ENCODE data around the gene ARHGAP11B.
"Not testable (repeated sequence)": the region's sequence is repeated elsewhere in the genome, so short reads cannot be mapped to it uniquely, and the experiment has no call there.

Gene ARHGAP11B

DNA sequence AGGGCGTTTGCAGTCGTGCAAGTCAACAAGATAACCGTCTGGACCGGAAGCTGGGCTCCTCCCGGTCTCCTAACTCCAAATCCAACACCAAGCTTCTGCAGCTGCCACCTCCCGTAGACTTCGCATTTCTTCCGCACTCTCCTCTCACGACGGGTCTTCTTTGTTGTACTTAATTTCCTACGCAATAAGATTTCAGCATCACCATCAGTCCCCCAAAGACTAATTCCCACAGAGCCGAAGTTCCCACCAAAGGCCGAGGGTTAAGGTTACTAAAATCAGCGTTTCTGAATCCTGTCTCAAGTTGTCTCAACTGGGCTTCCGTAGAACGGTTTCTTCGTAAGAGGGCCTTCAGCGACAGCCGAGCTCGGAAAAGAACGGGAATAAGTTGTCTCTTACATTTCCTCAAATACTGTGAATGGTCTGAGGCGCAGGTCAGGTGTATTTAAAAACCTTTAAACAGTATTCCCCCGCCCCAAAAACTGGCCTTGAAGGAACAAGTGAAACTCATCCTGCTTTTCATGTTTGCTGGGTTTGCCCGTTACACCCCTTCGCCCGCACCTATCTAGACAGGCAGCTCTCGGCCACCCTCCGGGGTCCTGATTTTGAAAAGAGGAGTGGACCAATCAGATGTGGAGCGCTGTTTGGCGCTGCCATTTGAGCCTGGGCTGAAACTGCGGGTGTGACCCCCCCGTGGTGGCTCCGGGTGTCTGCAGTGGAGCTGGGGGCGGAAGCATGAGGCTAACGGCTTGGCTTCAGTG is at the start of gene ARHGAP11B:
TSS of gene ARHGAP11B (plus strand) at position 693 of the 758 bp plus-strand sequence.
- DNase-seq, result peak; percentile 97

DNA sequence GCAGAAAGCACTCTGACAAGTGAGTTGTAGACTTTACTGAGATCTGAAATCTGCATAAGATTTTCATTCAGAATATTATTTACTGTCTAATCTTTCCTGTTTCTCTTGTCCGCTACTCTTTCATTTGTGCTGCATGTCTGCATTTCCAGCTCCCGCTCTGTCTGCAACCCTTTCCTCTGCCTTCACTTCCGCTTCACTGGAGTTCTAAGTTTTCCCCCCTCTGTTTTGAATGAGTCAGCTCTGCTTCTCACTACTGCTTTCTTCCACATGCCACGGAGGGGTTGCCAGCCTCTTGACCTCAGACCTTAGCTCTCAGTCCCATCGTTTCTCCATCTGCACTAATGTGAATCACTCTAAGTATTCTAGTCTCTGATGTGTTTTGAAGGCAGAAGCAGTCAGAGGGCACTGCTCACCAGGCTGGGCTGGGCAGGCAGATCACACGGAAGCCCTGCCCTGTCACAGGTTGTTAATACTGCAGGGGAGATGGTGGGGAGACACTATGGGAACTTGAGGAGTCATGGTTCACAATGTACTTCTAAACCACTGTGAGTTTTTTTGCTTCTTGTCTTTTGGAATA is 46.4 kb upstream of the ARHGAP11B start:
- DNase-seq, result not testable (repeated sequence)

DNA sequence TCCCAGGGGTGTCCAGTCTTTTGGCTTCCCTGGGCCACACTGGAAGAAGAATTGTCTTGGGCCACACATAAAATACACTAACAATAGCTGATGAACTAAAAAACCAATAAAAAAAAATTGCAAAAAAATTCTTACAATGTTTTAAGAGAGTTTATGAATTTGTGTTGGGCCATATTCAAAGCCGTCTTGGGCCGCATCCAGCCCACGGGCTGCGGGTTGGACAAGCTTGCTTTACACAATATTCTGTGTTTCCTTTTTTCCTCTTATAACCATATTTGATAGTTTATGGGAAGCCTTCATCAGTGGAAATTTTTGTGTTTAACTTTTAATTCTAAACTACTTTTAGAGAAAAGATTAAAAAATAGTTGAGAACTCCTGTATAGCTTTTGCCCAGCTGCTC is 45.2 kb upstream of the ARHGAP11B start:
- DNase-seq, result not testable (repeated sequence)

DNA sequence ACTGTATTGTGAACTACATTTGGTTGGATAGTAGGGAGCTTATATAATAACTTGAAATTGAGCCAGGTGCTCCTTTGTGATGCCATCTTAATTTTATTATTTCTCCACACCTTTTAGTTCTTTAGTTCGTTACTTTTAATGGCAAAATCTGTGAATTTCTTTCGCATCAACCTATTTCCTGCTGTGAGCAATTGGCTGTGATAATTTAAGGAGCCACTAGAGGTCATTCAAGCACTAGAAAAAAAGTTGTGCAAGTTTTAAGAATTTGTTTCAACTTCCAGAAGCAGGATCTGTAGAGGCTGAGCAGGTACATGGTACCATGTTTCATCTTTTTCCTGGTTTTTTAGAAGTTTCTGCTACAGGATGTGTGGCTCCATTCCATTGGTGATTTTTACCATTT is 27.0 kb upstream of the ARHGAP11B start:
- DNase-seq, result peak; percentile 21

DNA sequence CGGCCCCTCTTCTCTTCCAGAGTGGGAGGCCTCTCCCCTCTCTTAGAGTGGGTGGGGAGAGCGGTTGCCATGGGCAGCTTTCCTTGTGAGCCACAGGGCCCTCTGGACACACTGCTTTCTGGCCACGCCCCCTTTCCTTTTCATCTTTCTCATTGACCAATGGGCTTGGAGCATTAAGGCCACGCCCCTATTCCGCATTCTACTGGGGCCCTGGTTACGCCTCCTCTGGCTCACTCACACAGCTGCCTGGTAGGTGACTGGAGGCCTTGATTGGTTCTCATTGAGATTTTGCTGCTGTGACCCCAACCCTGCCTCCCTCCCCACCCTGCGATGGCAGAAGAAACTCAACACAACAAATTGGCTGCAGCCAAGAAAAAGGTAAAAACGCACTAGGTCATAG is 22.1 kb upstream of the ARHGAP11B start, which contains the start of gene GOLGA8H:
TSS of gene GOLGA8H (plus strand) at position 233 of the 400 bp plus-strand sequence. CDS start at position 331, 98 bp downstream.
- not testable (repeated sequence) for DNase-seq

DNA sequence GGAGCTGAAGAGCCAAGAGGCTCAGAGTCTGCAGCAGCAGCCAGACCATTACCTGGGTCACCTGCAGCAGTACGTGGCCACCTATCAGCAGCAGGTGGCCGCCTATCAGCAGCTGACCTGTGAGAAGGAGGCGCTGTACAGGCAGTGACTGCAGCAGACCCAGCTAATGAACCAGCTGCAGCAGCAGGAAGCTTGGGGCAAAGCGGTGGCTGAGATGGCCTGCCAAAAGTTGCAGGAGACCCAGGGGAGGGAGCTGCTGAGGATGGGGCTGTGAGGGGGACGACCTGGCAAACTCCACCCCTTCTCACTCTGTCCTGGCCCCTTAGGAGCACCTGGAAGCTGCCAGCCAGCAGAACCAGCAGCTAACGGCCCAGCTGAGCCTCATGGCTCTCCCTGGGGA is 13.7 kb upstream of the ARHGAP11B start:
- DNase-seq, result not testable (repeated sequence)

DNA sequence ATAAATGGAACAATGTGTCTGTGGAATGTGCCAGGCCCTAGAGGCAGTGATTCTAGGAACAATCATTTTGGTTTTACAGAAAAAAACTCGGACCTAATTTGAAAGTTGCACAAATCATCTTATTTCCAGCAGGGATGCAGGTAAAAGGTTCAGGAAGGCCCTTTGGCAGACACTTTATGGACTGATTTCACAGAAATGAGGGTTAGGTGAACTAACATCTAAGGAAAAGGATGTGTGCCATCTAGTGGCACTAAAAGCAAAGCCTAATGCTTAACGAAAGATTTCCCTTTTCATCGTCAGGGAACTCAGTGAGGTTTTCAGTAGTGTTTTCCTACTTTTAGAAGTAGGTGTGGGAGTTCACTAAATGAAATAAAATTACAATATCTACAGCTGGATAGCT is 4.6 kb upstream of the ARHGAP11B start:
- peak; percentile 31 for DNase-seq

DNA sequence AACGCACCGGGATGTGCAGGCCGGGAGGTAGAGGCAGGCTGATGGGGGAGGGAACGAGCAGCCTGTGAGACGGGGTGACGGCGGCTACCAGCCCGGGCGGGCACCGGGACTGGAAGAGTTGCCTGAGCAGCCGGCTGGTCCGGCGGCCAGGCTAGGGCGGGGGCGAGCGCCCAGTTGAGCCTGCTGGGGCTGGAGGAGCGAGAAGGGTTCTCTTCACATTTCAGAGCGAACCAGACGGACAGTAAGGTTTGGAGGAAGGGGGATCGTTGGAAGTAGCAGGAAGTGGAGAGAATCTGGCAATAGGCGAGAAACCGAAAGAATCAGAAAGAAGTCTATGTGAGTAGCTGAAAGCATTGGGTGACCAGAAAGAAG is 252 bp downstream of the ARHGAP11B start:
- not testable (repeated sequence) for DNase-seq

DNA sequence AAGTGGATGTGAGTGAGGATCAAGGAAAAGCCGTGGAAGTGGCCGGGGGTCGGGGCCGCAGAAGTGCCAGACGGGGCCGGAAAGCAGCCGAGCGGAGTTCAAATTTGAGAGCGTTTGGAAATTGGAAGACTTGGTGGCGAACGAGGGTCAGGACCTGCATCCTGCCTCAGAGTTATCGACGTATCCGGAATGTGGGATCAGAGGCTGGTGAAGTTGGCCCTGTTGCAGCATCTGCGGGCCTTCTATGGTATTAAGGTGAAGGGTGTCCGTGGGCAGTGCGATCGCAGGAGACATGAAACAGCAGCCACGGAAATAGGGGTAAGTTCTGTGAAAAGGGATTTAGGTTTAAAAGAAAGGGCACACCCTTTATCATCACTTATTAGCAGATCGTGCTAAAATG is 704 bp downstream of the ARHGAP11B start:
- DNase-seq, result not testable (repeated sequence)

DNA sequence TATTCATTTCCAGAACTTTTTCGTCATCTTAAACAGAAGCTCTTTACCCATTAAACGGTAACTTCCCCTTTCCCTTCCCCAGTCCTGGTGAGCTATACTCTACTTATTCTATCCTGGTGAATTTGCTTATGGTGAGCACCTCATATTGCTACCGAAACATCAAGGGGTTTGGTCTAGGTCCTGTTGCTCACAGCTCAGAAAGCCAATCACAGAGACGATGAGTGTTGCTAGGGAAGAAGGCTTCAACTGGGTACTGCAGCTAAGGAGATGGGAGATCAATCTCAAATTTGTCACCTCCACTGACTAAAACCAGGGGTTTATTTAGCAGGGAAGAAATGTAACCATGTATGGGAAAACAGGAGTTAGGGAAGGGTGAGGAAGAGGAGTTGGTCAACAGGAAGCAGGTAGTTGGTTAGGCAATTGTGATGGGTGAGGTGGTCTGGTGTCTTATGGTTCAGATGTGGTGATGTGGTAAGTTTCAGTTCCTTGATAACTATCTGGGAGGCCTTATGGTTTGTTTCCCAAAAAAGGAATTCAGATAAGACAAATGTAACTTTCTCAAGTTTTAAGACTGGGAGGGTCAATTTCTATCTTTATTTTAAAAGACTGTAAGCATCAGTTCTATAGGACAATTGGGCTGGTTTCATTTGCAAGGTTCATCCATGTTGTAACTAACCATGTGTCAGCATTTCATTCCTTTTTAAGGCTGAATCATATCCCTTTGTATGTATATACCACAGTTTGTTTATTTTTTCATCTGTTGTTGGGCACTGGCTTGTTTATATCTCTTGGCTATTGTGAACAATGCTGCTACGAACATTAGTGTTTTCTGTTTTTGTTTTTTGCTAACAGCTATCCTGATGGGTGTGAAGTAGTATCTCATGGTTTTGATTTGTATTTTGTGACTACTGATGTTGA is 24.3 kb downstream of the ARHGAP11B start:
- no peak for DNase-seq

DNA sequence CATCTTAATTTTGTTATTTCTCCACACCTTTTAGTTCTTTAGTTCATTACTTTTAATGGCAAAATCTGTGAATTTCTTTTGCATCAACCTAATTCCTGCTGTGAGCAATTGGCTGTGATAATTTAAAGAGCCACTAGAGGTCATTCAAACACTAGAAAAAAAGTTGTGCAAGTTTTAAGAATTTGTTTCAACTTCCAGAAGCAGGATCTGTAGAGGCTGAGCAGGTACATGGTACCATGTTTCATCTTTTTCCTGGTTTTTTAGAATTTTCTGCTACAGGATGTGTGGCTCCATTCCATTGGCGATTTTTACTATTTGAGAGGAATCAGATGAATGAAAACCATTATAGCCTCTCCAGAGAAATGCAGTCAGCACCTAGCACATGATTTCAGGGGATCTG is 35.2 kb downstream of the ARHGAP11B start:
- peak; percentile 38 for DNase-seq

DNA sequence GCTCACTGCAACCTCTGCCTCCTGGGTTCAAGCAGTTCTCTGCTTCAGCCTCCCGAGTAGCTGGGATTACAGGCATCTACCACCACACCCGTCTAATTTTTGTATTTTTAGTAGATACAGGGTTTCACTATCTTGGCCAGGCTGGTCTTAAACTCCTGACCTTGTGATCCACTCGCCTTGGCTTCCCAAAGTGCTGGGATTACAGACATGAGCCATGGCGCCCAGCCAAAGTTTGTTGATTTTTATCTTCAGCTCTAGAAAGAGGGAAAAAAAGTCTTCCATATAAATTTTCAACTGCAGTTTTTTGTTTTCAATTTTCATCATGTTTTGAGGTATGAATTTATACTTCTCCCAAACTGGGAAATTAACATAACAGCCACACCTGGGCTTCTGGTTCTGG is 43.7 kb downstream of the ARHGAP11B start:
- not testable (repeated sequence) for DNase-seq

DNA sequence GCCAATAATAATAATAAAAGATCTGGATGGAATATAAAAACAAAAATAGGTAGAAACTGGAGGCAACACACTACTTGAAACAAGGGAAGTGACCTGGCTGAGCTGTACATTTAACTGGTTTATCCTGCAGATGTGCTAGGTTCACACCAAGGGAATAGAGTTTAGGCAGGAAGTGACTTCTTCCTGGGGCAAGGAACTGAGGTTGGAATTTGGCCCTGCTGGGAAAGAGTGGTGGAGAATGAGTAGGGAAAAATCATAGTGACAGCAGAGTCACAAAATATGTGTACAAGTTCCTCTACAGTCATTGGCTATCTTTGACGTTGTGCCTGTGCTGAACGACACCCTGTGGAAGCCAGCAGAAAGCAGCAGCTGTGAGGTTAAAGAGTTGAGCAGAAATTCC is 44.1 kb downstream of the ARHGAP11B start:
- DNase-seq, result no peak

DNA sequence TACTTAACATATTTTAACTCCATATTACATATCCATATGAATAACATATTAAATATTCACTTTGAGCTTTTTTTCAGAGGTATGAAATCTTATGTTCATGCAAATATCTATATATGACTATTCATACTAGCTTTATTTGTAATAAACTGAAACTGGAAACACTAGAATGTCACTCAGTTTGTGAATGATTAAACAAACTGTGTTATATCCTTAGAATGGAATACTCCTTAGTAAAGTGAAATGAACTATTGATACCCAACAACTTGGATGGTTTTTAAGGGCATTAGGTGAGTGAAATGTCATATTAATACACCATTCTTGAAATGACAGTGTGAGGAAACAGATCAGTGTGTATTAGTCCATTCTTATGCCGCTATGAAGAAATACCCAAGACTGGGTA is 45.4 kb downstream of the ARHGAP11B start:
- DNase-seq, result no peak

DNA sequence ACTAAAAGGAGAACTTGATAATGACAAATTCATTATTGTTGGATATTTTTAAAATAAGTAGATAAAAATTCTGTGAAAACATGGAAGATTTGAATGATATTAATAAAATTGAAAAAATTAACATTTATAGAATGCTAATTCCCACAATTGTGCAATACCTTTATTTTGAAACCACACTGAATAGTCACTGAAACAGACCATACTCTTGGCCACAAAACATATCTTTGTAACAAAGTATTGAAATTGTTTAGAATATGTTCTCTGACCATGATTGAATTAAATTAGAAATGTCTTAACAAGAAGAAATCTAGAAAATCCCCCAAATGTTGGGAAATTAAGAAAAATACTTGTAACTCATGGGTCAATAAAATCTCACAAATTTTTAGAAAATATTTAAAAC is 49.2 kb downstream of the ARHGAP11B start:
- no peak for DNase-seq

DNA sequence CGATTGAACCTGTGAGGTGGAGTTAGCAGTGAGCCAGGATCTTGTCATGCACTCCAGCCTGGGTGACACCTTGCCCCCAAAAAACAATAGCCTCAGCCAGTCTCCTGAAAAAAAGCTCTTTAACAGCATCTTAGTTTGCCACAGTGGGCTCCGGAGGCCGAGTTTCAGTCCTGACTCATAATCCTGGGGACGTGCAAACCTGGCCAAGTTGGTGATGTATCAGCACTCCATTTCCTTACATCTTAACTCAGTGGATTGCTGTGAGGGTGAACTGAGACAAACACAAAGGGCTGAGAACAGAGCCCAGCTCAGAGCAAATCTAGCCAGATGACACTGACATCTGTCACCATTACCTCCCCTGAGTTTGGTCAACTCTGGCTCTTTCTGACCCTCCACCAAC is 50.0 kb downstream of the ARHGAP11B start:
- DNase-seq, result not testable (repeated sequence)

DNA sequence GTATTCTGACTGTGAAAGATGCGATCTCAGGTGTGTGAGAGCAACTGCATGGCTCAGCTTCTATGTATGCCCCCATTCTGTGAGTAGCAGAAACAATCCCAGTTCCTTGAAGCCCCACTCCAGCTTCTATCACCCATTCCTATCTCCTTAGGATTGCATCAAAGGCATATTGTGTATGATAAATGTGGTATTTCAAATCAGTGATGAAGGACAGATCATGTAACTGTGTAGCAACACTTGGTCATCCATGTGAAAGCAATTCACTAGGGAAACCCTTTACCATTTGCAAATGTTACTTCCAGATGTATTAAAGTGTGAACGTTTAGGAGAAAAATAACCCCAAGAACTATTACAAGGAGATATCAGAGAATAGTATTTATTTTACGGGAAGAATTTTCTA is 55.1 kb downstream of the ARHGAP11B start:
- not testable (repeated sequence) for DNase-seq

DNA sequence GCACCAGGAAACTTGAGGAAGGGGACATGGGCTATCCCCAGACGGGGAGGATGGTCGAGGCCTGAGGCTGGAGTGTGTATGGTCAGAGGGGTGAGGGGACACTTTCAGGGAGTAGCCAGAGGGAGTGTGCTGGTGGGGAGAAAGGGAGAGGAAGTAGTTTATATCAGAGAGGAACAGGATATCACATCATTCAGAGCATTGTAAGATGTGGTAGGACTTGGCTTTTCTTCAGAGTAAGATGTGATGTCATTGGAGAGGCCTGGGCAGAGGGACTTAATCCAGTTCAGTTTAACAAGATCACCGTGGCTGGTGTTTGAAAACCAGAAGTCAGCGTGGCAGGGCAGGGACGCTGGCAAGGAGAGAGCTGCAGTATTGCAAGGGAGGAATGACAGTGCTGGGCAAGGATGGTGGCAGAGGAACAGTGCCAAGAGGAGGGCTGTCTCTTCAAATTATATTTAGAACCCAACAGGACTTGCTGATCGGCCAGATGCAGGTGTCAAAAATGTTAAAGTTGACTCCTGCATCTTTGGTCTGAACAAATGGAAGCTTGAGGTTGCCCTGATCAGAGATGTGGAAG is 59.9 kb downstream of the ARHGAP11B start:
- DNase-seq, result not testable (repeated sequence)

DNA sequence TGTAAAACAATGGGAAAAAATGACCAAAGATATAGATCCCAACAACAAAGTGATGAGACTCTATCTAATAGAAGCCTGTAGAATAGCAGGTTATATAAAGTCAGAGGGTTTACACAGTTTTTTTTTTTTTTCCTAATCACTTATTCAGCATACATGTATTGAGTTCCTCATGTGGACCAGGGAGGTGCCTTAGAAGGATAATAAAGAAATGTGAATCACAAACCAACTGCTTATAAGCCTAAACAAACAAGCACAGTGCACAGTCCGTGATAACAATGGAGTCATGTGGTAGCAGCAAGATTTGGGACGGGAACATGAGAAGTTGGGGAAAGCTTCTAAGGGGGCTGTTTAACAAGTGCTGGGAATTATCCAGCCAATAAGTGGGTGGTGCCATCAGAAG is 60.7 kb downstream of the ARHGAP11B start:
- DNase-seq, result not testable (repeated sequence)
